ENCODE results near the gene TNFRSF14.
A peak's percentile ranks its signal among the peaks of the same experiment; 100 is the strongest.
"Not testable (repeated sequence)": the region's sequence is repeated elsewhere in the genome, so short reads cannot be mapped to it uniquely, and the experiment has no call there.

Gene TNFRSF14

GRCh38 chr1:2569060-2569459 is 12.9 kb downstream of the TNFRSF14 start:
- DNase-seq: no peak

GRCh38 chr1:2569703-2570102 is 13.5 kb downstream of the TNFRSF14 start:
- not testable (repeated sequence) for DNase-seq

- no peak for DNase-seq
Observed at GRCh38 chr1:2570332-2570731, 14.2 kb downstream of the TNFRSF14 start.

GRCh38 chr1:2571348-2571747 is 15.2 kb downstream of the TNFRSF14 start:
- DNase-seq: no peak

GRCh38 chr1:2573250-2573920 is 17.2 kb downstream of the TNFRSF14 start:
- no peak for DNase-seq

- no peak for DNase-seq
Observed at GRCh38 chr1:2574350-2574749, 18.2 kb downstream of the TNFRSF14 start.

- no peak for DNase-seq
Observed at GRCh38 chr1:2575801-2576663, 19.9 kb downstream of the TNFRSF14 start.

- DNase-seq: not testable (repeated sequence)
Observed at GRCh38 chr1:2577565-2578075, 21.4 kb downstream of the TNFRSF14 start.

- DNase-seq: no peak
Observed at GRCh38 chr1:2578758-2579118, 22.6 kb downstream of the TNFRSF14 start.

GRCh38 chr1:2580691-2581090 is 24.5 kb downstream of the TNFRSF14 start:
- DNase-seq: no peak

- DNase-seq: no peak
Observed at GRCh38 chr1:2582391-2582790, 26.2 kb downstream of the TNFRSF14 start.

GRCh38 chr1:2583331-2583791 is 27.2 kb downstream of the TNFRSF14 start:
- DNase-seq: no peak

- DNase-seq: peak; percentile 42 to 60
Observed at GRCh38 chr1:2583871-2584351, 27.7 kb downstream of the TNFRSF14 start.

- DNase-seq: no peak
Observed at GRCh38 chr1:2584686-2585317, 28.6 kb downstream of the TNFRSF14 start.

- DNase-seq: no peak
Observed at GRCh38 chr1:2585318-2586092, 29.3 kb downstream of the TNFRSF14 start.

- DNase-seq: peak; percentile 69 to 93
Observed at GRCh38 chr1:2586154-2587070, 30.2 kb downstream of the TNFRSF14 start, which contains the start of gene PRXL2B. PRXL2B (plus strand) TSS chr1:2586777; CDS start chr1:2586886, 109 bp downstream.

- DNase-seq: no peak
Observed at GRCh38 chr1:2587071-2587859, 31.1 kb downstream of the TNFRSF14 start.

GRCh38 chr1:2587860-2588571 is 31.8 kb downstream of the TNFRSF14 start:
- no peak for DNase-seq

- DNase-seq: no peak
Observed at GRCh38 chr1:2588661-2589430, 32.7 kb downstream of the TNFRSF14 start.
